Activated B cell treated with CpG ODN at 0.5 μM for 24 hours (primary cell): ENCODE results near the gene AICDA. TPM values are rescaled to one million over a fixed set of nuclear protein-coding genes. Genes with fewer than 3 reads are reported as not detected.

Source experiments
- ATAC-seq: fragments of 200-7000 bp; cut with Tn5 transposase; one replicate; pipeline ENCODE4 v1.10.0; 2021; ENCODE audit warnings: low read depth, mild to moderate bottlenecking, moderate library complexity
- CTCF ChIA-PET: fragments of 350-600 bp; sonication (Branson Sonifier 250); formaldehyde crosslinking; loops from one replicate; lab custom pipeline; 2021; ENCODE audit warnings: antibody characterized with exemption; lab: Charles Lee
- POLR2A ChIA-PET: fragments of 350-600 bp; sonication (Branson Sonifier 250); formaldehyde crosslinking; loops from one replicate; lab custom pipeline; 2021; ENCODE audit warnings: antibody characterized with exemption; lab: Charles Lee
- DNase-seq: peaks from one replicate; pipeline ENCODE4 v3.0.0; 2022
- H3K27ac Mint-ChIP-seq: one replicate; pipeline ENCODE4 v1.8.0; 2020; ENCODE audit warnings: mixed read lengths
- H3K27me3 Mint-ChIP-seq: one replicate; pipeline ENCODE4 v1.8.0; 2021; ENCODE audit warnings: mixed read lengths
- H3K36me3 Mint-ChIP-seq: one replicate; pipeline ENCODE4 v1.8.0; 2021; ENCODE audit warnings: low read depth, mixed read lengths
- H3K4me1 Mint-ChIP-seq: one replicate; pipeline ENCODE4 v1.8.0; 2021; ENCODE audit warnings: mixed read lengths
- H3K4me3 Mint-ChIP-seq: one replicate; pipeline ENCODE4 v1.8.0; 2020; ENCODE audit warnings: mild to moderate bottlenecking, mixed read lengths
- H3K9me3 Mint-ChIP-seq: one replicate; pipeline ENCODE4 v1.8.0; 2020; ENCODE audit warnings: mixed read lengths
- CTCF ChIP-seq: fragments of 200-600 bp; IDR thresholded peaks from one replicate; pipeline ENCODE4 v1.8.0; 2022; ENCODE audit warnings: antibody characterized with exemption, mild to moderate bottlenecking
- intact Hi-C: fragments of 100-400 bp; cut with micrococcal nuclease; formaldehyde crosslinking; loops from one replicate; pipeline ENCODE4 v1.15.1; 2024
- total RNA-seq: library from RNA; stranded (reverse); gene quantifications from 2 replicates; pipeline ENCODE4 v1.2.3, GENCODE V29; 2022

Gene AICDA
- total RNA-seq, 1 donor from 2014 or later: 3.6 TPM

- ATAC-seq (no peak), DNase-seq (no peak)
- Mint-ChIP-seq H3K27ac (no peak overlapping the region), H3K27me3 (peaks cover 6% of the 10 kb centered on the region), H3K9me3 (peaks cover 6% of the 10 kb centered on the region), H3K4me3 (no peak overlapping the region), H3K4me1 (no peaks in the 10 kb centered on the region), H3K36me3 (no peaks in the 10 kb centered on the region)
- CTCF ChIA-PET: no interaction called here
- POLR2A ChIA-PET: no interaction called here
- TF ChIP-seq CTCF: no peak
- intact Hi-C loops: no loop called here
Measured at GRCh38 chr12:8561011-8561410, 51.6 kb downstream of the AICDA start.

GRCh38 chr12:8559676-8560075, 53.0 kb downstream of the AICDA start:
- POLR2A ChIA-PET: no interaction called here
- H3K4me3 Mint-ChIP-seq: no peak overlapping the region
- no peaks in the 10 kb centered on the region for H3K36me3 Mint-ChIP-seq

GRCh38 chr12:8556531-8557097, 56.0 kb downstream of the AICDA start:
- ChIA-PET CTCF (interaction anchor here (0.9 to 1.0 kb wide), 2 partner anchors 13 to 14 kb away, joined by 3 to 5 read pairs; no protein-coding TSS in a partner anchor), POLR2A (interaction anchor here (0.5 kb wide), 1 partner anchor 101 kb away, joined by 3 read pairs; no protein-coding TSS in a partner anchor)
- Mint-ChIP-seq H3K4me3 (no peak overlapping the region), H3K27me3 (peaks cover 4% of the 10 kb centered on the region), H3K36me3 (no peaks in the 10 kb centered on the region), H3K9me3 (no peaks in the 10 kb centered on the region), H3K4me1 (no peaks in the 10 kb centered on the region), H3K27ac (no peak overlapping the region)
- intact Hi-C loops: no loop called here
- no peak for ATAC-seq
- no peak for DNase-seq
- TF ChIP-seq CTCF: no peak

More at GRCh38 chr12:8559676-8560075, 53.0 kb downstream of the AICDA start:
- Mint-ChIP-seq H3K9me3 (peaks cover 6% of the 10 kb centered on the region), H3K27ac (no peak overlapping the region), H3K27me3 (peaks cover 4% of the 10 kb centered on the region), H3K4me1 (no peaks in the 10 kb centered on the region)
- TF ChIP-seq CTCF: no peak
- DNase-seq (no peak), ATAC-seq (no peak)
- intact Hi-C loops: no loop called here
- CTCF ChIA-PET: no interaction called here

- Mint-ChIP-seq H3K27me3 (peaks cover 2% of the 10 kb centered on the region), H3K4me3 (no peak overlapping the region), H3K27ac (no peak overlapping the region), H3K36me3 (no peaks in the 10 kb centered on the region), H3K9me3 (no peaks in the 10 kb centered on the region), H3K4me1 (no peaks in the 10 kb centered on the region)
- intact Hi-C loops: no loop called here
- ChIA-PET POLR2A (no interaction called here), CTCF (interaction anchor here (1.5 kb wide), 1 partner anchor 11 kb away, joined by 5 read pairs; no protein-coding TSS in a partner anchor)
- no peak for TF ChIP-seq CTCF
- no peak for DNase-seq
- ATAC-seq: no peak
Measured at GRCh38 chr12:8554451-8555195, 58.0 kb downstream of the AICDA start.

- H3K4me3 Mint-ChIP-seq: no peak overlapping the region
- ChIA-PET POLR2A (no interaction called here), CTCF (interaction anchor here (1.6 kb wide), 1 partner anchor 9 kb away, joined by 6 read pairs; no protein-coding TSS in a partner anchor)
- H3K27me3 Mint-ChIP-seq: no peaks in the 10 kb centered on the region
- no peaks in the 10 kb centered on the region for H3K36me3 Mint-ChIP-seq
- no peaks in the 10 kb centered on the region for H3K4me1 Mint-ChIP-seq
- TF ChIP-seq CTCF: no peak
- DNase-seq: no peak
- H3K9me3 Mint-ChIP-seq: no peaks in the 10 kb centered on the region
- ATAC-seq: no peak
- intact Hi-C loops: no loop called here
- no peak overlapping the region for H3K27ac Mint-ChIP-seq
Measured at GRCh38 chr12:8553088-8553627, 59.5 kb downstream of the AICDA start.
